Measurements from ENCODE around the gene C21orf91. TPM values are rescaled to one million over a fixed set of nuclear protein-coding genes. Genes with fewer than 3 reads are reported as not detected.

Gene C21orf91
- total RNA-seq, 1 donor from 2014 or later: 16.4 TPM

DNA sequence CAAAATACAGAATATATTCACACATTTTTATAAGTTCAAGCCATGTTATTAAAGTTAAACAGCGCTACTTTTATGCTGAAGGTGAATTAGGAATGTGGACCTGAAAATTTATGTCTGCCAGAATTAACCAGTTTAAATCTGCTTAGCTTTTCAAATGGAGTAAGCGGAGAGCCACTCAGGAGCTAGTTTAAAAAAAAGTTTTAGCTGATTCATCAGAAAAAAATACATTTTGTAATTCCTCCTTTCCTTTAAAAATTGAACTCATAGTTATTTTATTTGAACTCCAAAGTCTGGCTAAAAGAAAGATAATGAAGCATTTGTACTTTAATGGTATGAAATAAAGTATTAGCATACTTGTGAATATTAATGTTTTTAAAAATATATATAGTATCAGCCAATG lies 21.2 kb downstream of the C21orf91 start:
- no peak for DNase-seq

- DNase-seq: no peak
Measured at GRCh38 chr21:17796503-17796902, 22.7 kb downstream of the C21orf91 start.

- DNase-seq: no peak
Measured at GRCh38 chr21:17796037-17796403, 23.1 kb downstream of the C21orf91 start.

- DNase-seq: no peak
Measured at GRCh38 chr21:17795146-17796036, 23.8 kb downstream of the C21orf91 start.

- no peak for DNase-seq
Measured at GRCh38 chr21:17794518-17795145, 24.5 kb downstream of the C21orf91 start.

- no peak for DNase-seq
Measured at GRCh38 chr21:17793246-17794123, 25.7 kb downstream of the C21orf91 start.

- no peak for DNase-seq
Measured at GRCh38 chr21:17789656-17790055, 29.5 kb downstream of the C21orf91 start.

GRCh38 chr21:17789069-17789468 lies 30.1 kb downstream of the C21orf91 start:
- no peak for DNase-seq

DNA sequence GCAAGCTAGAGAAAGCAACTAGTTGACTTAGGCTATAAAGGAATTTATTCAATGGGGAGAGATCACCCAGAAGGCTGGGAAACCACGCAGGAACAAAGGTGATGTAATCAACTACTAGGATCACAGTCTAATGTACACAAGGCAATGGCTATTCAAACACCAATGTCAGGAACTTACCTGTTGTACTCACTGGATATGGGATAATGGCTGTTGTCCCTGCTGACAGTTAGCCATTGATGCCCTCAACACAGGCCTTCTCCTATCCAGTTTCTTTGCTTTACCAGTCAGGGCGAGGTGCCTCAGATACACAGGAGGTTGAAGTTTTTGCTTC lies 32.3 kb downstream of the C21orf91 start:
- no peak for DNase-seq

GRCh38 chr21:17786071-17786850 lies 32.9 kb downstream of the C21orf91 start:
- no peak for DNase-seq

- no peak for DNase-seq
Measured at GRCh38 chr21:17785403-17785788, 33.8 kb downstream of the C21orf91 start.

DNA sequence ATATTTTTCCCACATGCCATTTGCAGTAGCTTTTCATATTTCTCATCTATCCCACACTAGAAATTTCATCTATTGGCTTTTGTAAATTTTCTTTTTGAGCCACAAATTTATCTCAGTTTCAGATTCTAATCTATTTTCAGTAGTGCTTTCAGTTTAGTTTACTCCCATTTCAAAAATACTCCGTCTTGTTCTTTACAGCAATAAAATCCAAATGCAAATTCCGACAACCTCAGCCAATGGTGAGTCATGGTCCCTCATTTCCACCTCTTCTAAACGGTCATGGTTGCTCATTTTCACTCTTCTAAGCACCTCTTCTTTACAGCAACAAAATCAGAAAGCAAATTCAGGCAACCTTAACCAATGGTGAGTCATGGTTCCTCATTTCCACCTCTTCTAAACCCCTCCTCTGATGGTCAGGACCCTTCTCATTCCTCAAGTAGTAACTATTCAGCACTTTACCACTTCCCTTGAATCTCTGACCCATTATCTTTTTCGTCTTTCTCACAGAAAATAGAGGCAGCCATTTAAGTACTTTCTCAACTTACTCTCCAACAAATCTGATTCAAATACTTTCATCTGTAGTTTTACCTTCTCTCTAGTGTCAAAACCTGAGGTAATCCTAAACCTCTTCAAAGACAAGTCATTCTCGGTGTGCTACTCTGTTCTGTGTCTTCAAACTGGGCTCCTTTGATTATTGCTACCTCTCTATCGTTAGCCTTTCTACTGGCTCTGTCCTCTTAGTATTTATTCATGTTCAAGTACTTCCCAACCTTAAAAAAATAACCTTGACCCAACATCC lies 34.4 kb downstream of the C21orf91 start:
- DNase-seq: no peak

DNA sequence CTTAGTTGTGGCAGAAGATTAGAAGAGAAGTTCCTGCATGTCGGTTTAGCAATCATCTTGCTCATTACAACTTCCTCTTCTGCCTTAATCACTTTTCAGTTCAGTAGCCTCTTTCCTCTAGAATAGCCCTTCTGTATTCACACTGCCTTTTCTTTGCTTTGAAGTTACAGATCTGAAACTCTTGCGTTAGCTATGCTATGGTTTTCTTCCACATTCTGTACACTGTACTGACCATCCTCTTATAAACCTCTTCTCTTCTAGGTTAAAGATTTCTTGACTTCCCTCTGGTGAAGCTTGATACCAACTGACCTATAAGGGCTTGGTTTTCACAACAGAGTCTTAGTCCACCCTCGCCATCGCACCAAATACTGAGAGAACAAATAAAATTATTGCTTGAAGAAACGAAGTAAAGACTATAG lies 35.0 kb downstream of the C21orf91 start:
- DNase-seq: no peak

DNA sequence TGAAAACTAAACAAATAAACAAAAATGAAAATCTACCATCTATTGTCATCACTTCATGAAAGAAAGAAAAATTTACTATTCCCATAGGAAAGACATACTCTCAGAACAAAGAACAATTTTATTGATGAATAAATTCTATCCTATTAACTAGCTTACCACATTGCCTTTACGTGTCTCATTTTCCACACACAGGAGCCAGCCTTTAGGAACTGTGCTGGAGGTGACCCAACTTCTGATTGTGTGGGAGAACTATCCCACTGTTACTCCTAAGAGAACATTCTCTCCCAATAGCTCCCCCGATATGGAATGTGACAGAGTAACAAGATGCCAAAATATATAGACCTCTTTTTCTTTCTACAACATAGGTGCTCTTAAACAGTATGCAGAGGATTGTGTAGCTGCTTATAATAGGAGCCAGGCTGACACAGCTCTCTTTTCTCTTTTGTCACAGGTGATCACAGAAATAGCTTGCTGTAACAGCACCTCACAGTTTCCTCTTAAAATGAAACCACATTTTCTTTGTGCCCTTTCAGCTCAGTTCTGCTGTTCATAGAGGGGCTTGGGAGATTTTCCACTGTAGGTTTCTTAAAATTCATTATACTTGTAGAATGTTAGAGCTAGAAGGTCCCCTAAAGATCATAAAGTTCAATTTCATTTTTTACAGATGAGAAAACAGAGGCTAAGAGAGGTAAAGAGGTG lies 35.5 kb downstream of the C21orf91 start:
- DNase-seq: no peak

GRCh38 chr21:17783003-17783402 lies 36.2 kb downstream of the C21orf91 start:
- DNase-seq: no peak

- no peak for DNase-seq
Measured at GRCh38 chr21:17782051-17782450, 37.1 kb downstream of the C21orf91 start.

- no peak for DNase-seq
Measured at GRCh38 chr21:17781524-17781923, 37.6 kb downstream of the C21orf91 start.

DNA sequence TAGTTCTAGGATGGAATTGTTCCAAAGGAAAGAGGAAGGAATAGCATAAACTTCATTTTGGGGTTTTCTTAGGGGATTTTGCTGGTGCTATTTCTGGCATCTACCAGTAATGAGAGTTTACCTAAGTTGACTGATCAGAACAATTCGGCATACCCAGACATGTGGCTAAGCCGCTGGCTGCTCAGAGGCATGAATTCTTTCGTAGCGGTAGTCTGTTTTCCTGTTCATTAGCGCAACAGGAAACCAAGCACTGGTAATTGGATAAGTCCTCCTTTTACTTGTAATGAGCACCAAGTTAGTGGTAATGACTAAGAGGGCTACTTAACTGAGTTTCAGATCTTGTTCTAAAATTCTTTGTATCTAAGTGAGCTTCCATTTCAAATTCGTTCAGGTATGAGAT lies 38.6 kb downstream of the C21orf91 start:
- no peak for DNase-seq

DNA sequence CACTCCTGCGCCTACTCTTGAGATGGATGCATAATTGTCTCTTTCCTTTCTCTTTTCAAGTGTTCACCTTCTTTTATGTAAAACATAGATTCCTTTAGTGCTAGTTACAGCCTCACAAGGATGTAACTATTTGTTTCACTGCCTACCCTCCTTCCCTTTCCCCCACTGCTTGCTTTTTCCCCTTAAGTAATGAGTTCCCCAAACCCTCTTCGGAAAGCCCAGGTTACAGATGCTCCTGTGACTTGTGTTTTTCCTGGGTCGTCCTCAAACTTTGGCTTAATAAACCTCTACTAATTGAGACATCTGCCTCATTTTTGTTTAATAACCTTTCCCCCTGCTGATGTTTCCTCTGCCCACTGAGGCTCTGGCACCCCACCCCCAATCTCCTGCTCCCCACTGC lies 39.2 kb downstream of the C21orf91 start:
- DNase-seq: no peak

DNA sequence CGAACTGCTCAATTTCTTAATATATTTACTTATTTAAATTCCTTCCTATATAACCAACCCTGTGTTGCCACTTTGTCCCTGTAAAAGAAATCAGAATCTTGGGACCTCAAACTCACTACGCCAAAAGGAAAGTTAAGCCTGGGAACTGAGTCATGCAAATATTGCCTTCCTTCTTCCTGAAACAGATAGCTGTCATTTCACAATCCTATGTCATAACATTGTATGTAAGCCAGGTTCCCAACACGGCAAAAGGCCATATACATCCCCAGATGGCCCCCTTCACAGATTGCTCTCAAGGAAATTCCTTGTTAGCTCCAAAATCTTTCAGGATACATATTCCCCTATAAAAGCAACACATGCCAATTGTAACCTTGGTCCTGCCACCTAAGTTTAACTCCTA lies 39.7 kb downstream of the C21orf91 start:
- DNase-seq: no peak

All from occipital lobe (tissue), 2 donors.